Endodermal cell (in vitro differentiated cells): Measurements from ENCODE around the gene ATAD3B. TPM values are rescaled to one million over a fixed set of nuclear protein-coding genes. Genes with fewer than 3 reads are reported as not detected.

Experiments used
- DNase-seq: peaks from one replicate; pipeline ENCODE4 v3.0.0-alpha.2; 2017
- H3K27ac ChIP-seq: 2 replicates; pipeline ENCODE4 v1.5.1; 2013; ENCODE audit warnings: mild to moderate bottlenecking, low read depth, low read length, moderate library complexity
- H3K27me3 ChIP-seq: 2 replicates; pipeline ENCODE4 v1.6.1; 2013; ENCODE audit warnings: mild to moderate bottlenecking, low read length, moderate library complexity; ENCODE audit not compliant: insufficient read depth, control insufficient read depth, poor library complexity, severe bottlenecking
- H3K36me3 ChIP-seq: 2 replicates; pipeline ENCODE4 v1.7.0; 2013; ENCODE audit warnings: mild to moderate bottlenecking, low read length, moderate library complexity; ENCODE audit not compliant: control insufficient read depth, insufficient read depth
- H3K4me1 ChIP-seq: one replicate; pipeline ENCODE4 v1.7.0; 2013; ENCODE audit warnings: low read length; ENCODE audit not compliant: control insufficient read depth, insufficient read depth
- H3K4me3 ChIP-seq: 2 replicates; pipeline ENCODE4 v1.5.1; 2013; ENCODE audit warnings: mild to moderate bottlenecking, low read length, moderate library complexity
- H3K9ac ChIP-seq: 2 replicates; pipeline ENCODE4 v1.6.1; 2013; ENCODE audit warnings: mild to moderate bottlenecking, low read length, moderate library complexity; ENCODE audit not compliant: poor library complexity, severe bottlenecking; ENCODE audit errors: extremely low read depth
- H3K9me3 ChIP-seq: 2 replicates; pipeline ENCODE4 v1.6.1; 2013; ENCODE audit warnings: mild to moderate bottlenecking, low read length, moderate library complexity; ENCODE audit not compliant: control insufficient read depth
- H3K27ac Mint-ChIP-seq: 2 replicates; pipeline ENCODE4 v1.8.0; 2020; ENCODE audit warnings: mixed read lengths
- H3K27me3 Mint-ChIP-seq: 2 replicates; pipeline ENCODE4 v1.8.0; 2021; ENCODE audit warnings: mild to moderate bottlenecking, mixed read lengths; ENCODE audit not compliant: insufficient read depth
- H3K36me3 Mint-ChIP-seq: 2 replicates; pipeline ENCODE4 v1.8.0; 2020; ENCODE audit warnings: low read depth, mixed read lengths
- H3K4me1 Mint-ChIP-seq: 2 replicates; pipeline ENCODE4 v1.8.0; 2020; ENCODE audit warnings: mixed read lengths
- H3K4me3 Mint-ChIP-seq: 2 replicates; pipeline ENCODE4 v1.8.0; 2020; ENCODE audit warnings: mild to moderate bottlenecking, moderate library complexity, mixed read lengths
- H3K9me3 Mint-ChIP-seq: 2 replicates; pipeline ENCODE4 v1.8.0; 2020; ENCODE audit warnings: mild to moderate bottlenecking, mixed read lengths
- CTCF ChIP-seq: fragments of 200-600 bp; sonication (generic); conservative IDR thresholded peaks from 2 replicates; pipeline ENCODE4 v1.5.0; 2021; ENCODE audit warnings: antibody characterized with exemption, mild to moderate bottlenecking
- WGBS, 2 experiments: methylation state at CpG; one replicate each; pipeline versions ENCODE4 v1.1.5 to v1.1.7; 2013; ENCODE audit warnings: missing lambda C conversion rate in 2 of 2, mixed read lengths in 1 of 2; ENCODE audit not compliant: insufficient coverage in 1 of 2, insufficient read length in 1 of 2; 5-methylcytosine and 5-hydroxymethylcytosine counted together
- total RNA-seq, 2 donors: library from RNA; stranded (reverse); fragmentation: NEBNext Ultra II Directional in 1 of 2; extraction: Animal tissue kit (Norgen Biotek cat#: 25700) in 1 of 2; gene quantifications; 2 replicates in 1 of 2; 3 replicates in 1 of 2; pipeline ENCODE4 v1.2.1, GENCODE V29; 2021

ATAD3B gene
- total RNA-seq, 2 donors from 2014 or later: 41.8 to 47.4 TPM

GRCh38 chr1:1438531-1439381, 32.8 kb upstream of the ATAD3B start:
- peaks cover 10% of the 10 kb centered on the region for H3K4me1 ChIP-seq
- no peak for DNase-seq
- H3K4me3 Mint-ChIP-seq: no peak overlapping the region

GRCh38 chr1:1439546-1440261, 31.9 kb upstream of the ATAD3B start:
- peak; percentile 53 for DNase-seq
- peaks cover 14% of the 10 kb centered on the region for H3K27me3 ChIP-seq
- Mint-ChIP-seq H3K4me1 (no peaks in the 10 kb centered on the region), H3K36me3 (peaks cover 3% of the 10 kb centered on the region), H3K9me3 (no peaks in the 10 kb centered on the region), H3K4me3 (no peak overlapping the region), H3K27me3 (peaks cover 4% of the 10 kb centered on the region), H3K27ac (no peak overlapping the region)
- no peak overlapping the region for H3K9ac ChIP-seq
- no peak overlapping the region for H3K27ac ChIP-seq
- H3K4me1 ChIP-seq: peaks cover under 1% of the 10 kb centered on the region
- 94 to 98% methylated on average over 23 to 82 of the region's 82 CpGs for whole genome bisulfite sequencing, 2 experiments
- no peak for TF ChIP-seq CTCF
- H3K36me3 ChIP-seq: no peaks in the 10 kb centered on the region
- H3K4me3 ChIP-seq: no peak overlapping the region
- no peaks in the 10 kb centered on the region for H3K9me3 ChIP-seq

More at GRCh38 chr1:1438531-1439381, 32.8 kb upstream of the ATAD3B start:
- H3K36me3 ChIP-seq: no peaks in the 10 kb centered on the region
- peaks cover 3% of the 10 kb centered on the region for H3K36me3 Mint-ChIP-seq
- no peak overlapping the region for H3K9ac ChIP-seq
- 94 to 95% methylated on average over 18 to 45 of the region's 45 CpGs for WGBS, 2 experiments
- H3K27me3 ChIP-seq: peaks cover 16% of the 10 kb centered on the region
- H3K27me3 Mint-ChIP-seq: peaks cover 4% of the 10 kb centered on the region
- H3K4me3 ChIP-seq: no peak overlapping the region
- H3K27ac ChIP-seq: no peak overlapping the region
- no peaks in the 10 kb centered on the region for H3K9me3 Mint-ChIP-seq
- no peaks in the 10 kb centered on the region for H3K9me3 ChIP-seq
- H3K27ac Mint-ChIP-seq: no peak overlapping the region
- no peaks in the 10 kb centered on the region for H3K4me1 Mint-ChIP-seq
- TF ChIP-seq CTCF: no peak

- DNase-seq: no peak
- WGBS, 2 experiments: 91 to 97% methylated on average over 21 to 26 of the region's 26 CpGs
- H3K9ac ChIP-seq: no peak overlapping the region
- H3K9me3 ChIP-seq: no peaks in the 10 kb centered on the region
- no peak overlapping the region for H3K4me3 Mint-ChIP-seq
- no peaks in the 10 kb centered on the region for H3K36me3 ChIP-seq
- H3K4me3 ChIP-seq: no peak overlapping the region
- H3K4me1 ChIP-seq: no peaks in the 10 kb centered on the region
- no peaks in the 10 kb centered on the region for H3K9me3 Mint-ChIP-seq
- H3K27ac Mint-ChIP-seq: no peak overlapping the region
- H3K36me3 Mint-ChIP-seq: peaks cover 3% of the 10 kb centered on the region
- H3K27me3 ChIP-seq: peaks cover 8% of the 10 kb centered on the region
- H3K27me3 Mint-ChIP-seq: peaks cover 4% of the 10 kb centered on the region
- no peak overlapping the region for H3K27ac ChIP-seq
- TF ChIP-seq CTCF: no peak
- H3K4me1 Mint-ChIP-seq: no peaks in the 10 kb centered on the region
Measured at GRCh38 chr1:1440262-1441001, 31.1 kb upstream of the ATAD3B start.
